HepG2 (cell line): ENCODE measurements around the gene HYAL1. TPM values are rescaled to one million over a fixed set of nuclear protein-coding genes. Genes with fewer than 3 reads are reported as not detected.

Source experiments
- DMAP1 ChIP-seq: IDR thresholded peaks from 2 replicates; pipeline ENCODE4 v1.6.1; 2016
- JDP2 ChIP-seq: sonication (generic); formaldehyde crosslinking; IDR thresholded peaks from 2 replicates; pipeline ENCODE4 v1.8.1; 2022; ENCODE audit warnings: missing genetic modification reagents, borderline replicate concordance
- RXRA ChIP-seq: sonication (generic); formaldehyde crosslinking; IDR thresholded peaks from 2 replicates; pipeline ENCODE4 v1.5.1; 2020; ENCODE audit warnings: missing genetic modification reagents
- SOX13 ChIP-seq, 3 experiments: fragments of 450-650 bp in 1 of 3; sonication (generic) in 1 of 3; formaldehyde crosslinking in 1 of 3; IDR thresholded peaks in 2 of 3; conservative IDR thresholded peaks in 1 of 3; 2 replicates each; pipeline versions ENCODE4 v1.5.0 to v1.6.1; 2016 to 2020; ENCODE audit warnings: antibody characterized with exemption in 1 of 3, mild to moderate bottlenecking in 1 of 3, missing compliant biosample characterization in 1 of 3, missing genetic modification reagents in 1 of 3, moderate library complexity in 1 of 3
- YEATS2 ChIP-seq: sonication (generic); formaldehyde crosslinking; IDR thresholded peaks from 2 replicates; pipeline ENCODE4 v1.4.0; 2020; ENCODE audit warnings: missing genetic modification reagents, borderline replicate concordance
- ZMYM4 ChIP-seq: sonication (generic); formaldehyde crosslinking; IDR thresholded peaks from 2 replicates; pipeline ENCODE4 v1.8.1; 2023; ENCODE audit warnings: mild to moderate bottlenecking, missing genetic modification reagents
- ZNF446 ChIP-seq: sonication (generic); formaldehyde crosslinking; IDR thresholded peaks from 2 replicates; pipeline ENCODE4 v1.5.0; 2020; ENCODE audit warnings: mild to moderate bottlenecking, missing genetic modification reagents
- ZNF496 ChIP-seq: sonication (generic); formaldehyde crosslinking; IDR thresholded peaks from 2 replicates; pipeline ENCODE4 v1.8.1; 2023; ENCODE audit warnings: mild to moderate bottlenecking, moderate library complexity, missing genetic modification reagents; ENCODE audit not compliant: insufficient replicate concordance
- polyA plus RNA-seq, 8 experiments: library from polyadenylated mRNA; depleted of rRNA in 3 of 8; stranded (reverse) in 7 of 8; unstranded in 1 of 8; fragments of >200 nt; fragmentation: Illumina TruSeq in 4 of 8; extraction: Trizol in 4 of 8; gene quantifications; 2 replicates each; pipeline versions ENCODE4 v1.2.1 to v1.2.3, GENCODE V29; 2011 to 2016; ENCODE audit warnings: low read depth in 4 of 8, missing spikeins in 1 of 8, mixed read lengths in 1 of 8; ENCODE audit not compliant: insufficient read depth in 1 of 8
- total RNA-seq, 5 experiments: library from RNA; depleted of rRNA; stranded (reverse); fragments of >200 nt; fragmentation: Illumina TruSeq; extraction: Trizol; gene quantifications; 2 replicates each; pipeline ENCODE4 v1.2.3, GENCODE V29; 2016; ENCODE audit warnings: low read depth in 1 of 5
- TF ChIP-seq, protein P1 (sequence below): sonication (generic); formaldehyde crosslinking; IDR thresholded peaks from 2 replicates; pipeline ENCODE4 v1.4.0; 2020; ENCODE audit warnings: missing genetic modification reagents
- TF ChIP-seq, protein P2 (sequence below): IDR thresholded peaks from 2 replicates; pipeline ENCODE4 v1.6.1; 2018; ENCODE audit warnings: missing genetic modification reagents
- TF ChIP-seq, protein P3 (sequence below): sonication (generic); formaldehyde crosslinking; IDR thresholded peaks from 2 replicates; pipeline ENCODE4 v1.4.0; 2020; ENCODE audit warnings: missing genetic modification reagents
- TF ChIP-seq, protein P4 (sequence below): IDR thresholded peaks from 2 replicates; pipeline ENCODE4 v1.6.1; 2016; ENCODE audit warnings: mild to moderate bottlenecking, missing biosample characterization, missing genetic modification reagents
- TF ChIP-seq, protein P5 (sequence below): sonication (generic); formaldehyde crosslinking; IDR thresholded peaks from 2 replicates; pipeline ENCODE4 v1.4.0; 2020; ENCODE audit warnings: missing genetic modification reagents
- TF ChIP-seq, protein P6 (sequence below): sonication (generic); formaldehyde crosslinking; IDR thresholded peaks from 2 replicates; pipeline ENCODE4; 2020; ENCODE audit warnings: missing genetic modification reagents, mild to moderate bottlenecking, borderline replicate concordance

Gene HYAL1
- total and polyA plus RNA-seq, 2 of the 13 experiments (the other 11 are each of a cell fraction or from before 2014, with no cell fraction given): 76.5 to 193 TPM

DNA sequence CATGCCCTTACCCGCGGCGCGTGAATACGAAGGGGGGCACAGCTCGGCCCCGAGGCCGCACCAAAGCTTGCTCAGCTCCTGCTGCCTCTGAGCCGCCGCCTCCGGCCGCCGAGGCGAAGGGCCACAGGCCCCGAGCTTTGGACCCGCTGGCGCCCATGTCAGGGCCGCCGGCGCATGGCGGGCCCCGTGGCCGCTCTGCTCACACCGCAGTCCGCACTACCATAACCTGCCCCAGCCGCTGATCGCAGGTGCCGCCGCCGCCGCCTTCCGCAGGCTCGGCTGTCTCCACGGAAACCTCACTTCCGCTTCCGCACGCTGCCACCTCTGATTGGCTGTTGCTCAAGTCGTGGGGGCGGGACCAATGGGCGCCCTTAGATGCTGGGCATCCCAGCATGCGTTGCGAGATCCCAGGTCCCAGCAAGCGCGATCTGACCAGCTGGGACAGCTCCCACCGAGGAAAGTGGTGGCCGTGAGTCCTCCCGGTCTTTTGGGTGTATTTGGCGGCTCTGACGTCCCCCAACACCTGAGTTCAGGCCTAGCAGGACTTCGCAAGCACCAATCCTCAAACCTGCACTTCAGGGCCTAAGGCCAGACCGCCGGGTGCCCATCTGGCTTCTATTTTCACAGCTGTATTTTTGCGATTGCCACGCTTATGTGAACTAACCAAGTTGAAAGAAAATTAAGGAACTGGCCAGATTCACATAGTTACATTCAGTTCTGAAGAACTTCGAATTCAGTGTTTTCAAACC, 24.7 kb upstream of the HYAL1 start, which contains the start of gene TUSC2 (continued):
- TF ChIP-seq, protein P1, sequence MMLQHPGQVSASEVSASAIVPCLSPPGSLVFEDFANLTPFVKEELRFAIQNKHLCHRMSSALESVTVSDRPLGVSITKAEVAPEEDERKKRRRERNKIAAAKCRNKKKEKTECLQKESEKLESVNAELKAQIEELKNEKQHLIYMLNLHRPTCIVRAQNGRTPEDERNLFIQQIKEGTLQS: peak; percentile 33; the same call in 1 of the 2 replicates
- TF ChIP-seq ZNF496 (CRISPR knock-in tag) (no peak), ZNF446 (CRISPR knock-in tag) (no peak), ZMYM4 (CRISPR knock-in tag) (peak; percentile 33; the same call in 1 of the 2 replicates), DMAP1 (CRISPR knock-in tag) (peak; percentile 52), JDP2 (CRISPR knock-in tag) (no peak), SOX13 (IDR thresholded peaks at IDR 0.05) (no peak), SOX13 (CRISPR knock-in tag; conservative IDR thresholded peaks at IDR 0.05 in 1 of 2, IDR thresholded peaks at IDR 0.05 in 1 of 2) (0 out of 4 replicates have a peak, but pooled peaks of 1 of the 2 experiments have one; percentile 18), YEATS2 (CRISPR knock-in tag) (peak; percentile 88), RXRA (CRISPR knock-in tag) (peak; percentile 64)
- TF ChIP-seq, protein P2, sequence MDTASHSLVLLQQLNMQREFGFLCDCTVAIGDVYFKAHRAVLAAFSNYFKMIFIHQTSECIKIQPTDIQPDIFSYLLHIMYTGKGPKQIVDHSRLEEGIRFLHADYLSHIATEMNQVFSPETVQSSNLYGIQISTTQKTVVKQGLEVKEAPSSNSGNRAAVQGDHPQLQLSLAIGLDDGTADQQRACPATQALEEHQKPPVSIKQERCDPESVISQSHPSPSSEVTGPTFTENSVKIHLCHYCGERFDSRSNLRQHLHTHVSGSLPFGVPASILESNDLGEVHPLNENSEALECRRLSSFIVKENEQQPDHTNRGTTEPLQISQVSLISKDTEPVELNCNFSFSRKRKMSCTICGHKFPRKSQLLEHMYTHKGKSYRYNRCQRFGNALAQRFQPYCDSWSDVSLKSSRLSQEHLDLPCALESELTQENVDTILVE (CRISPR knock-in tag): peak; percentile 71
- TF ChIP-seq, protein P3, sequence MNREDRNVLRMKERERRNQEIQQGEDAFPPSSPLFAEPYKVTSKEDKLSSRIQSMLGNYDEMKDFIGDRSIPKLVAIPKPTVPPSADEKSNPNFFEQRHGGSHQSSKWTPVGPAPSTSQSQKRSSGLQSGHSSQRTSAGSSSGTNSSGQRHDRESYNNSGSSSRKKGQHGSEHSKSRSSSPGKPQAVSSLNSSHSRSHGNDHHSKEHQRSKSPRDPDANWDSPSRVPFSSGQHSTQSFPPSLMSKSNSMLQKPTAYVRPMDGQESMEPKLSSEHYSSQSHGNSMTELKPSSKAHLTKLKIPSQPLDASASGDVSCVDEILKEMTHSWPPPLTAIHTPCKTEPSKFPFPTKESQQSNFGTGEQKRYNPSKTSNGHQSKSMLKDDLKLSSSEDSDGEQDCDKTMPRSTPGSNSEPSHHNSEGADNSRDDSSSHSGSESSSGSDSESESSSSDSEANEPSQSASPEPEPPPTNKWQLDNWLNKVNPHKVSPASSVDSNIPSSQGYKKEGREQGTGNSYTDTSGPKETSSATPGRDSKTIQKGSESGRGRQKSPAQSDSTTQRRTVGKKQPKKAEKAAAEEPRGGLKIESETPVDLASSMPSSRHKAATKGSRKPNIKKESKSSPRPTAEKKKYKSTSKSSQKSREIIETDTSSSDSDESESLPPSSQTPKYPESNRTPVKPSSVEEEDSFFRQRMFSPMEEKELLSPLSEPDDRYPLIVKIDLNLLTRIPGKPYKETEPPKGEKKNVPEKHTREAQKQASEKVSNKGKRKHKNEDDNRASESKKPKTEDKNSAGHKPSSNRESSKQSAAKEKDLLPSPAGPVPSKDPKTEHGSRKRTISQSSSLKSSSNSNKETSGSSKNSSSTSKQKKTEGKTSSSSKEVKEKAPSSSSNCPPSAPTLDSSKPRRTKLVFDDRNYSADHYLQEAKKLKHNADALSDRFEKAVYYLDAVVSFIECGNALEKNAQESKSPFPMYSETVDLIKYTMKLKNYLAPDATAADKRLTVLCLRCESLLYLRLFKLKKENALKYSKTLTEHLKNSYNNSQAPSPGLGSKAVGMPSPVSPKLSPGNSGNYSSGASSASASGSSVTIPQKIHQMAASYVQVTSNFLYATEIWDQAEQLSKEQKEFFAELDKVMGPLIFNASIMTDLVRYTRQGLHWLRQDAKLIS: no peak
- TF ChIP-seq, protein P4, sequence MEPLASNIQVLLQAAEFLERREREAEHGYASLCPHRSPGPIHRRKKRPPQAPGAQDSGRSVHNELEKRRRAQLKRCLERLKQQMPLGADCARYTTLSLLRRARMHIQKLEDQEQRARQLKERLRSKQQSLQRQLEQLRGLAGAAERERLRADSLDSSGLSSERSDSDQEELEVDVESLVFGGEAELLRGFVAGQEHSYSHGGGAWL (CRISPR knock-in tag): peak; percentile 26; the same call in 1 of the 2 replicates
- TF ChIP-seq, protein P5, sequence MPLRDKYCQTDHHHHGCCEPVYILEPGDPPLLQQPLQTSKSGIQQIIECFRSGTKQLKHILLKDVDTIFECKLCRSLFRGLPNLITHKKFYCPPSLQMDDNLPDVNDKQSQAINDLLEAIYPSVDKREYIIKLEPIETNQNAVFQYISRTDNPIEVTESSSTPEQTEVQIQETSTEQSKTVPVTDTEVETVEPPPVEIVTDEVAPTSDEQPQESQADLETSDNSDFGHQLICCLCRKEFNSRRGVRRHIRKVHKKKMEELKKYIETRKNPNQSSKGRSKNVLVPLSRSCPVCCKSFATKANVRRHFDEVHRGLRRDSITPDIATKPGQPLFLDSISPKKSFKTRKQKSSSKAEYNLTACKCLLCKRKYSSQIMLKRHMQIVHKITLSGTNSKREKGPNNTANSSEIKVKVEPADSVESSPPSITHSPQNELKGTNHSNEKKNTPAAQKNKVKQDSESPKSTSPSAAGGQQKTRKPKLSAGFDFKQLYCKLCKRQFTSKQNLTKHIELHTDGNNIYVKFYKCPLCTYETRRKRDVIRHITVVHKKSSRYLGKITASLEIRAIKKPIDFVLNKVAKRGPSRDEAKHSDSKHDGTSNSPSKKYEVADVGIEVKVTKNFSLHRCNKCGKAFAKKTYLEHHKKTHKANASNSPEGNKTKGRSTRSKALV (CRISPR knock-in tag): no peak; the same call in 1 of the 2 replicates
- TF ChIP-seq, protein P6, sequence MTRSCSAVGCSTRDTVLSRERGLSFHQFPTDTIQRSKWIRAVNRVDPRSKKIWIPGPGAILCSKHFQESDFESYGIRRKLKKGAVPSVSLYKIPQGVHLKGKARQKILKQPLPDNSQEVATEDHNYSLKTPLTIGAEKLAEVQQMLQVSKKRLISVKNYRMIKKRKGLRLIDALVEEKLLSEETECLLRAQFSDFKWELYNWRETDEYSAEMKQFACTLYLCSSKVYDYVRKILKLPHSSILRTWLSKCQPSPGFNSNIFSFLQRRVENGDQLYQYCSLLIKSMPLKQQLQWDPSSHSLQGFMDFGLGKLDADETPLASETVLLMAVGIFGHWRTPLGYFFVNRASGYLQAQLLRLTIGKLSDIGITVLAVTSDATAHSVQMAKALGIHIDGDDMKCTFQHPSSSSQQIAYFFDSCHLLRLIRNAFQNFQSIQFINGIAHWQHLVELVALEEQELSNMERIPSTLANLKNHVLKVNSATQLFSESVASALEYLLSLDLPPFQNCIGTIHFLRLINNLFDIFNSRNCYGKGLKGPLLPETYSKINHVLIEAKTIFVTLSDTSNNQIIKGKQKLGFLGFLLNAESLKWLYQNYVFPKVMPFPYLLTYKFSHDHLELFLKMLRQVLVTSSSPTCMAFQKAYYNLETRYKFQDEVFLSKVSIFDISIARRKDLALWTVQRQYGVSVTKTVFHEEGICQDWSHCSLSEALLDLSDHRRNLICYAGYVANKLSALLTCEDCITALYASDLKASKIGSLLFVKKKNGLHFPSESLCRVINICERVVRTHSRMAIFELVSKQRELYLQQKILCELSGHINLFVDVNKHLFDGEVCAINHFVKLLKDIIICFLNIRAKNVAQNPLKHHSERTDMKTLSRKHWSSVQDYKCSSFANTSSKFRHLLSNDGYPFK (CRISPR knock-in tag): peak; percentile 27; the same call in 1 of the 2 replicates
